ENCODE results near the gene LAMA2. TPM values are rescaled to one million over a fixed set of nuclear protein-coding genes. Genes with fewer than 3 reads are reported as not detected.
A peak's percentile ranks its signal among the peaks of the same experiment; 100 is the strongest.

The LAMA2 gene
- polyA plus RNA-seq, 1 donor from 2014 or later: 2.5 TPM

GRCh38 chr6:129022011-129022553, 139.1 kb downstream of the LAMA2 start:
- no peaks in the 10 kb centered on the region for H3K9me3 ChIP-seq (ENCODE audit: low read length)
- H3K27ac ChIP-seq (ENCODE audit: low read length): peak overlapping the region; percentile 8
- no peak for TF ChIP-seq SMC3 (conservative IDR thresholded peaks at IDR 0.05; ENCODE audit: poor library complexity)
- TF ChIP-seq MXI1 (conservative IDR thresholded peaks at IDR 0.05; ENCODE audit: poor library complexity, severe bottlenecking): no peak
- TF ChIP-seq RAD21 (conservative IDR thresholded peaks at IDR 0.05): no peak
- TF ChIP-seq POLR2AphosphoS5 (IDR thresholded peaks at IDR 0.05): no peak
- TF ChIP-seq EZH2 (IDR thresholded peaks at IDR 0.05; ENCODE audit: borderline replicate concordance, insufficient read depth, low read length, poor library complexity, severe bottlenecking): no peak
- TF ChIP-seq EP300 (conservative IDR thresholded peaks at IDR 0.05; ENCODE audit: poor library complexity, severe bottlenecking): no peak
- TF ChIP-seq REST (IDR thresholded peaks at IDR 0.05; ENCODE audit: borderline replicate concordance): no peak
- TF ChIP-seq, protein P1, sequence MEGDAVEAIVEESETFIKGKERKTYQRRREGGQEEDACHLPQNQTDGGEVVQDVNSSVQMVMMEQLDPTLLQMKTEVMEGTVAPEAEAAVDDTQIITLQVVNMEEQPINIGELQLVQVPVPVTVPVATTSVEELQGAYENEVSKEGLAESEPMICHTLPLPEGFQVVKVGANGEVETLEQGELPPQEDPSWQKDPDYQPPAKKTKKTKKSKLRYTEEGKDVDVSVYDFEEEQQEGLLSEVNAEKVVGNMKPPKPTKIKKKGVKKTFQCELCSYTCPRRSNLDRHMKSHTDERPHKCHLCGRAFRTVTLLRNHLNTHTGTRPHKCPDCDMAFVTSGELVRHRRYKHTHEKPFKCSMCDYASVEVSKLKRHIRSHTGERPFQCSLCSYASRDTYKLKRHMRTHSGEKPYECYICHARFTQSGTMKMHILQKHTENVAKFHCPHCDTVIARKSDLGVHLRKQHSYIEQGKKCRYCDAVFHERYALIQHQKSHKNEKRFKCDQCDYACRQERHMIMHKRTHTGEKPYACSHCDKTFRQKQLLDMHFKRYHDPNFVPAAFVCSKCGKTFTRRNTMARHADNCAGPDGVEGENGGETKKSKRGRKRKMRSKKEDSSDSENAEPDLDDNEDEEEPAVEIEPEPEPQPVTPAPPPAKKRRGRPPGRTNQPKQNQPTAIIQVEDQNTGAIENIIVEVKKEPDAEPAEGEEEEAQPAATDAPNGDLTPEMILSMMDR (IDR thresholded peaks at IDR 0.05; ENCODE audit: poor library complexity, severe bottlenecking): no peak
- TF ChIP-seq TAF1 (IDR thresholded peaks at IDR 0.05; ENCODE audit: low read depth): no peak
- H2AFZ ChIP-seq (ENCODE audit: low read depth, low read length): no peak overlapping the region
- H3K9me2 ChIP-seq (ENCODE audit: insufficient read depth, low read length): no peaks in the 10 kb centered on the region
- H3K79me2 ChIP-seq (replicated peaks; ENCODE audit: insufficient read depth, low read length): no peaks in the 10 kb centered on the region
- H3K36me3 ChIP-seq (ENCODE audit: insufficient read depth, low read length): no peaks in the 10 kb centered on the region
- no peaks in the 10 kb centered on the region for H4K20me1 ChIP-seq (ENCODE audit: insufficient read depth)
- H3F3A ChIP-seq (ENCODE audit: insufficient read depth, low read length, poor library complexity, severe bottlenecking): no peaks in the 10 kb centered on the region
- H3K27me3 ChIP-seq (ENCODE audit: insufficient read depth, low read depth, low read length): no peaks in the 10 kb centered on the region
- no peak overlapping the region for H3K9ac ChIP-seq (ENCODE audit: low read length)
- no peak overlapping the region for H3K4me3 ChIP-seq (ENCODE audit: low read length)
- no peak overlapping the region for H3K4me2 ChIP-seq (ENCODE audit: low read length)

DNA sequence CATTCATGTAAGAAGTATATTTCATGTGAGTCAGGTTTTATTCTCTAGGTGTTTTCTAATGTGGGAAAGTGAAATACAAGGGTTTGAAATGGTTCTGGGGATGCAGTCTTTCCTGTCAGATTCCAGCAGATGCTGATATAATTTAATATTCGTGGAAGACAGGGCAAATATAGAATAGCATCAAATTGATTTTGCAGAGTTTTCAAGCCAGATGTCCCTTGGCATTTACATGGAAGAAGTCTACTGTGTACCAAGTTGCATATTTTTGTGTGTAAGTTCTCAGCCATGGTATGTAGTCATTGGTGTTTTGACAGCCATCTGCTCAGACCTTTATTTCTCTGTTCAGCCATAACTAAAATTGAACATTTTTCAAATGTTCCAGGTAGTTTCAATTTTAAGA, 143.7 kb downstream of the LAMA2 start:
- no peak overlapping the region for H3K4me2 ChIP-seq (ENCODE audit: low read length)
- H4K20me1 ChIP-seq (ENCODE audit: insufficient read depth): no peaks in the 10 kb centered on the region
- H3K79me2 ChIP-seq (replicated peaks; ENCODE audit: insufficient read depth, low read length): no peaks in the 10 kb centered on the region
- no peaks in the 10 kb centered on the region for H3K9me3 ChIP-seq (ENCODE audit: low read length)
- no peaks in the 10 kb centered on the region for H3K9me2 ChIP-seq (ENCODE audit: insufficient read depth, low read length)
- H3K27me3 ChIP-seq (ENCODE audit: insufficient read depth, low read depth, low read length): no peaks in the 10 kb centered on the region
- TF ChIP-seq RAD21 (conservative IDR thresholded peaks at IDR 0.05): no peak
- no peak for TF ChIP-seq EP300 (conservative IDR thresholded peaks at IDR 0.05; ENCODE audit: poor library complexity, severe bottlenecking)
- TF ChIP-seq EZH2 (IDR thresholded peaks at IDR 0.05; ENCODE audit: borderline replicate concordance, insufficient read depth, low read length, poor library complexity, severe bottlenecking): no peak
- no peak for TF ChIP-seq MXI1 (conservative IDR thresholded peaks at IDR 0.05; ENCODE audit: poor library complexity, severe bottlenecking)
- TF ChIP-seq, protein P1 (IDR thresholded peaks at IDR 0.05; ENCODE audit: poor library complexity, severe bottlenecking): no peak
- TF ChIP-seq TAF1 (IDR thresholded peaks at IDR 0.05; ENCODE audit: low read depth): no peak
- TF ChIP-seq REST (IDR thresholded peaks at IDR 0.05; ENCODE audit: borderline replicate concordance): no peak
- no peak for TF ChIP-seq POLR2AphosphoS5 (IDR thresholded peaks at IDR 0.05)
- no peak for TF ChIP-seq SMC3 (conservative IDR thresholded peaks at IDR 0.05; ENCODE audit: poor library complexity)
- no peak overlapping the region for H3K27ac ChIP-seq (ENCODE audit: low read length)
- no peak overlapping the region for H3K9ac ChIP-seq (ENCODE audit: low read length)
- H2AFZ ChIP-seq (ENCODE audit: low read depth, low read length): no peak overlapping the region
- no peak overlapping the region for H3K4me3 ChIP-seq (ENCODE audit: low read length)
- no peaks in the 10 kb centered on the region for H3F3A ChIP-seq (ENCODE audit: insufficient read depth, low read length, poor library complexity, severe bottlenecking)
- H3K36me3 ChIP-seq (ENCODE audit: insufficient read depth, low read length): no peaks in the 10 kb centered on the region
